Spleen (tissue), 11 donors: ENCODE results near the gene MED12L. TPM values are rescaled to one million over a fixed set of nuclear protein-coding genes. Genes with fewer than 3 reads are reported as not detected.
A peak's percentile ranks its signal among the peaks of the same experiment; 100 is the strongest.

Source experiments
- DNase-seq: peaks from one replicate; pipeline ENCODE4 v3.0.0-alpha.2; 2020
- H3K27ac ChIP-seq, 8 donors: fragments of 200-600 bp; sonication (generic) in 7 of 8; 1 replicate in 4 of 8; 2 replicates in 4 of 8; pipeline versions ENCODE4 v1.5.0 to v1.8.0; 2016 to 2021; ENCODE audit warnings: inconsistent platforms in 4 of 8, mild to moderate bottlenecking in 4 of 8, moderate library complexity in 1 of 8
- H3K27me3 ChIP-seq, 7 donors: fragments of 200-600 bp; sonication (generic) in 6 of 7; replicated peaks in 1 of 7; 1 replicate in 4 of 7; 2 replicates in 3 of 7; pipeline versions ENCODE4 v1.5.0 to v1.8.0; 2016 to 2021; ENCODE audit warnings: inconsistent platforms in 3 of 7, mild to moderate bottlenecking in 1 of 7
- H3K36me3 ChIP-seq, 6 donors: fragments of 200-600 bp; sonication (generic) in 5 of 6; 1 replicate in 4 of 6; 2 replicates in 2 of 6; pipeline versions ENCODE4 v1.5.0 to v1.8.0; 2016 to 2021; ENCODE audit warnings: inconsistent platforms in 2 of 6
- H3K4me1 ChIP-seq, 6 donors: fragments of 200-600 bp; sonication (generic) in 5 of 6; 1 replicate in 3 of 6; 2 replicates in 3 of 6; pipeline versions ENCODE4 v1.5.0 to v1.8.0; 2016 to 2021; ENCODE audit warnings: inconsistent platforms in 3 of 6
- H3K4me3 ChIP-seq, 8 donors: fragments of 200-600 bp; sonication (generic) in 7 of 8; 1 replicate in 4 of 8; 2 replicates in 4 of 8; pipeline versions ENCODE4 v1.5.0 to v1.8.0; 2016 to 2021; ENCODE audit warnings: inconsistent platforms in 4 of 8, mild to moderate bottlenecking in 4 of 8, moderate library complexity in 2 of 8
- H3K9me3 ChIP-seq, 8 donors: fragments of 200-600 bp; sonication (generic) in 7 of 8; 1 replicate in 4 of 8; 2 replicates in 4 of 8; pipeline versions ENCODE4 v1.5.0 to v1.8.0; 2016 to 2021; ENCODE audit warnings: inconsistent platforms in 4 of 8
- CTCF ChIP-seq, 11 experiments: fragments of 200-600 bp in 7 of 11; fragments of 450-650 bp in 4 of 11; sonication (generic) in 4 of 11; IDR thresholded peaks in 8 of 11; conservative IDR thresholded peaks in 3 of 11; 1 replicate in 7 of 11; 2 replicates in 4 of 11; pipeline versions ENCODE4 v1.4.0 to v1.8.0; 2016 to 2021; ENCODE audit warnings: antibody characterized with exemption in 11 of 11, inconsistent platforms in 4 of 11, mild to moderate bottlenecking in 1 of 11
- POLR2A ChIP-seq, 3 donors: fragments of 450-650 bp; IDR thresholded peaks; one replicate each; pipeline ENCODE4 v1.5.1; 2017; ENCODE audit warnings: antibody characterized with exemption in 3 of 3, mild to moderate bottlenecking in 1 of 3
- POLR2AphosphoS5 ChIP-seq, 3 donors: sonication (generic); formaldehyde crosslinking; IDR thresholded peaks; one replicate each; pipeline ENCODE4 v1.5.1; 2017; ENCODE audit warnings: antibody characterized with exemption in 3 of 3
- WGBS, 5 donors: extraction: QIAGEN DNeasy Blood & Tissue Kit in 3 of 5; methylation state at CpG; one replicate each; pipeline versions ENCODE4 v1.1.5 to v1.1.7; 2013 to 2018; 5-methylcytosine and 5-hydroxymethylcytosine counted together
- intact Hi-C: fragments of 100-400 bp; cut with DNase I; formaldehyde crosslinking; loops from one replicate; pipeline ENCODE4 v1.15.0; 2023; ENCODE audit warnings: low total_unique reads
- polyA plus RNA-seq, 3 donors: library from polyadenylated mRNA; stranded (reverse); fragments of 200-250 nt; gene quantifications; one replicate each; pipeline ENCODE4 v1.2.1, GENCODE V29; 2013
- total RNA-seq, 7 donors: library from RNA; depleted of rRNA in 3 of 7; stranded (reverse); fragments of >200 nt in 3 of 7; fragmentation: NEBNext Ultra II Directional in 4 of 7; extraction: Animal tissue kit (Norgen Biotek cat#: 25700) in 4 of 7; gene quantifications; one replicate each; pipeline versions ENCODE4 v1.1.0 to v1.2.1, GENCODE V29; 2016 to 2021
- donor health status: healthy with polysubstance abuse.
- donor health status: DM: no; HTN: no; CAD: no; lungs with moderate emphysema.
- donor health status: DM: no; HTN: no; CAD: no.
- donor health status: Bipolar disorder and iron deficiency.
- donor health status: healthy.
- donor health status: DM: no; HTN: no; CAD: no.
- donor health status: DM: yes; HTN: yes; CAD: no.

MED12L gene
- total and polyA plus RNA-seq, 10 donors, result 0.02 to 4.5 (median 1.5) TPM

GRCh38 chr3:151144016-151144415, 58.6 kb downstream of the MED12L start:
- WGBS, 5 donors, result 55 to 75% (median 65%) methylated on average over 4 of the region's 4 CpGs
- intact Hi-C loops, result loop anchor here (10.0 kb wide), 2 partner anchors 359 to 419 kb away; no protein-coding TSS in a partner anchor
- H3K9me3 ChIP-seq, result no peaks in the 10 kb centered on the region

GRCh38 chr3:151144760-151145159, 59.3 kb downstream of the MED12L start:
- Histone ChIP-seq H3K4me3 (no peak overlapping the region), H3K4me1 (peaks cover 0 to 15% (median 9%) of the 10 kb centered on the region in 6 donors), H3K27ac (no peak overlapping the region), H3K36me3 (no peaks in the 10 kb centered on the region), H3K27me3 (peaks cover 0 to 5% (median 0%) of the 10 kb centered on the region in 7 donors), H3K9me3 (no peaks in the 10 kb centered on the region)
- 78 to 89% (median 87%) methylated on average over 5 of the region's 5 CpGs for WGBS, 5 donors
- intact Hi-C loops, result loop anchor here (10.0 kb wide), 2 partner anchors 360 to 420 kb away; no protein-coding TSS in a partner anchor
- TF ChIP-seq POLR2AphosphoS5 (IDR thresholded peaks at IDR 0.05) (no peak), POLR2A (IDR thresholded peaks at IDR 0.05) (no peak), CTCF (IDR thresholded peaks at IDR 0.05 in 8 of 11, conservative IDR thresholded peaks at IDR 0.05 in 3 of 11) (no peak)
- no peak for DNase-seq

More at GRCh38 chr3:151144016-151144415, 58.6 kb downstream of the MED12L start:
- H3K4me1 ChIP-seq, result peaks cover 0 to 15% (median 9%) of the 10 kb centered on the region in 6 donors
- no peak overlapping the region for H3K27ac ChIP-seq
- DNase-seq, result no peak
- no peak for TF ChIP-seq POLR2A (IDR thresholded peaks at IDR 0.05)
- TF ChIP-seq POLR2AphosphoS5 (IDR thresholded peaks at IDR 0.05), result no peak
- TF ChIP-seq CTCF (IDR thresholded peaks at IDR 0.05 in 8 of 11, conservative IDR thresholded peaks at IDR 0.05 in 3 of 11), result no peak
- H3K4me3 ChIP-seq, result no peak overlapping the region
- H3K27me3 ChIP-seq, result peaks cover 0 to 5% (median 0%) of the 10 kb centered on the region in 7 donors
- no peaks in the 10 kb centered on the region for H3K36me3 ChIP-seq

GRCh38 chr3:151145713-151146070, 60.2 kb downstream of the MED12L start:
- TF ChIP-seq POLR2A (IDR thresholded peaks at IDR 0.05), result no peak
- 34 to 40% (median 36%) methylated on average over 6 of the region's 6 CpGs for WGBS, 5 donors
- intact Hi-C loops, result loop anchor here (10.0 kb wide), 2 partner anchors 361 to 421 kb away; no protein-coding TSS in a partner anchor
- H3K27ac ChIP-seq, result no peak overlapping the region
- no peak for DNase-seq
- peak overlapping the region in 1 of 8 donors; percentile 43 for H3K4me3 ChIP-seq
- H3K9me3 ChIP-seq, result no peaks in the 10 kb centered on the region
- peaks cover 0 to 15% (median 9%) of the 10 kb centered on the region in 6 donors for H3K4me1 ChIP-seq
- peaks cover 0 to 5% (median 0%) of the 10 kb centered on the region in 7 donors for H3K27me3 ChIP-seq
- no peaks in the 10 kb centered on the region for H3K36me3 ChIP-seq

- 10 to 15% (median 11%) methylated on average over 9 of the region's 9 CpGs for WGBS, 5 donors
- peak overlapping the region in 1 of 8 donors; percentile 43 for H3K4me3 ChIP-seq
Observed at GRCh38 chr3:151146071-151146730, 60.7 kb downstream of the MED12L start.

More at GRCh38 chr3:151146071-151146730, 60.7 kb downstream of the MED12L start:
- peaks cover 0 to 15% (median 9%) of the 10 kb centered on the region in 6 donors for H3K4me1 ChIP-seq
- H3K27ac ChIP-seq, result no peak overlapping the region
- peaks cover 0 to 5% (median 0%) of the 10 kb centered on the region in 7 donors for H3K27me3 ChIP-seq
- H3K9me3 ChIP-seq, result no peaks in the 10 kb centered on the region
- H3K36me3 ChIP-seq, result no peaks in the 10 kb centered on the region
- no peak for TF ChIP-seq POLR2AphosphoS5 (IDR thresholded peaks at IDR 0.05)
- TF ChIP-seq POLR2A (IDR thresholded peaks at IDR 0.05), result no peak
- peak; percentile 60 to 90 (median 82) for TF ChIP-seq CTCF (IDR thresholded peaks at IDR 0.05 in 8 of 11, conservative IDR thresholded peaks at IDR 0.05 in 3 of 11)
- intact Hi-C loops, result loop anchor here (10.0 kb wide), 2 partner anchors 361 to 421 kb away; no protein-coding TSS in a partner anchor
- DNase-seq, result peak; percentile 87
